CD4-positive, alpha-beta T cell treated with Interleukin-6 for 4 hours (primary cell): ENCODE measurements around the gene SACS.
A peak's percentile ranks its signal among the peaks of the same experiment; 100 is the strongest.
"Not testable (repeated sequence)": the region's sequence is repeated elsewhere in the genome, so short reads cannot be mapped to it uniquely, and the experiment has no call there.

Experiments used
- DNase-seq: peaks from one replicate; pipeline ENCODE4 v3.0.0-alpha.2; 2020; ENCODE audit warnings: mixed read lengths

SACS gene

GRCh38 chr13:23354520-23354919 is 79.0 kb downstream of the SACS start:
- DNase-seq: no peak

GRCh38 chr13:23352161-23352560 is 81.3 kb downstream of the SACS start:
- no peak for DNase-seq

- no peak for DNase-seq
Observed at GRCh38 chr13:23350009-23350408, 83.5 kb downstream of the SACS start.

GRCh38 chr13:23349161-23349897 is 84.2 kb downstream of the SACS start:
- DNase-seq: no peak

GRCh38 chr13:23348262-23349127 is 85.0 kb downstream of the SACS start:
- DNase-seq: no peak

- DNase-seq: no peak
Observed at GRCh38 chr13:23347601-23348000, 85.9 kb downstream of the SACS start.

- DNase-seq: no peak
Observed at GRCh38 chr13:23344931-23345595, 88.4 kb downstream of the SACS start.

GRCh38 chr13:23339225-23339624 is 94.3 kb downstream of the SACS start:
- no peak for DNase-seq

- no peak for DNase-seq
Observed at GRCh38 chr13:23330356-23330755, 103.1 kb downstream of the SACS start.

GRCh38 chr13:23325191-23325590 is 108.3 kb downstream of the SACS start:
- DNase-seq: no peak

GRCh38 chr13:23323946-23324709 is 109.4 kb downstream of the SACS start:
- no peak for DNase-seq

GRCh38 chr13:23322353-23323336 is 110.9 kb downstream of the SACS start:
- DNase-seq: no peak

- peak; percentile 3 for DNase-seq
Observed at GRCh38 chr13:23321535-23322241, 111.8 kb downstream of the SACS start.

- no peak for DNase-seq
Observed at GRCh38 chr13:23320926-23321534, 112.5 kb downstream of the SACS start.

- DNase-seq: no peak
Observed at GRCh38 chr13:23319883-23320224, 113.6 kb downstream of the SACS start.

- DNase-seq: not testable (repeated sequence)
Observed at GRCh38 chr13:23314837-23315236, 118.7 kb downstream of the SACS start.

- DNase-seq: no peak
Observed at GRCh38 chr13:23292586-23292985, 140.9 kb downstream of the SACS start.

GRCh38 chr13:23289917-23290357 is 143.6 kb downstream of the SACS start:
- no peak for DNase-seq

GRCh38 chr13:23288995-23289394 is 144.5 kb downstream of the SACS start:
- DNase-seq: no peak

GRCh38 chr13:23288564-23288963 is 144.9 kb downstream of the SACS start:
- DNase-seq: no peak
